ENCODE results near the gene NHLRC4.

- TF ChIP-seq CTCF (IDR thresholded peaks at IDR 0.05): no peak
- no peak for TF ChIP-seq POLR2A (IDR thresholded peaks at IDR 0.05)
Observed at GRCh38 chr16:572865-573650, 6.3 kb downstream of the NHLRC4 start.
